Epidermal melanocyte (primary cell): ENCODE data around the gene CCDC9B.

ENCODE experiments used
- DNase-seq: peaks from one replicate; pipeline ENCODE4 v3.0.0; 2011; ENCODE audit warnings: low spot score; ENCODE audit not compliant: insufficient read length

The CCDC9B gene

DNA sequence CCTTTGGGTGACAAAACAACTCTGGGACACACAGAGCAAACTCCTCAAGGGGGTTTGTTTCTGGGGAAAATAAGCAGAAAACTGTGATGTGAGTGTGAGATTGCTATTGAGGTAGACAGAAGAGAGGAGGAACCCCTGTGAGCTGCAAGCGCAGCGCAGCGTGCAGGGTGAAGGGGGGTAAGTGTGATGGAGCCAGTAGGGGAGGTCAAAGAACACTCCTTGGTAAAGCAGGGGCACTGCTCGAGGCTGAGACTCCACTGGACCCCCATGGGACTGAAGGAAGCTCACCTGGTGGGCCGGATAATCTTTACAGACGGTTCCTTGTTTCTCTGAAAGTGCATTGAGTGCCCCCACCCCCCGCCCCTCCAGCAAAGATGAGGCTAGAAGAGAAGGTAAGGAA is 9.7 kb downstream of the CCDC9B start:
- DNase-seq, result no peak

- DNase-seq, result no peak
Measured at GRCh38 chr15:40330368-40330836, 10.3 kb downstream of the CCDC9B start.

- no peak for DNase-seq
Measured at GRCh38 chr15:40329804-40330203, 10.9 kb downstream of the CCDC9B start.

- no peak for DNase-seq
Measured at GRCh38 chr15:40328751-40329150, 12.0 kb downstream of the CCDC9B start.

DNA sequence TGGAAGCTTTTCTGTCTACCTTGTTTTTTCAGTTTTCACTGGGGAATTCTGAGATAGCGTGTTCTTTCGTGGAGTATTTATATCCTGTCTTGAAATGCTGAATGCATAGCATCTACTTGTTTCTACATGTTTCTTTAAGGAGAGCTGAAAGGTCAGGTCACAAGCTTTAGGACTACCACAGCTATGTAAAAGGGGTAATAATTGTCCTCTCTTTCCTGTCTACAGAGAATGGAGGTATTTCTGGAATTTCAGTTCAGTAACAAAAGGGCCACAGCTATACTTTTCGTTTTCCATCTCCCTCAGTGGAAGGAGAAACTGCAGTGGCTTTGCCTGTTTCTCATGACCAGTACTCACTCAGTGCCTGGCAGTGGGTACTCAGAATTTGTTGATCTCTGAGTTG is 12.6 kb downstream of the CCDC9B start:
- DNase-seq, result no peak

- DNase-seq, result no peak
Measured at GRCh38 chr15:40327457-40327856, 13.3 kb downstream of the CCDC9B start.

DNA sequence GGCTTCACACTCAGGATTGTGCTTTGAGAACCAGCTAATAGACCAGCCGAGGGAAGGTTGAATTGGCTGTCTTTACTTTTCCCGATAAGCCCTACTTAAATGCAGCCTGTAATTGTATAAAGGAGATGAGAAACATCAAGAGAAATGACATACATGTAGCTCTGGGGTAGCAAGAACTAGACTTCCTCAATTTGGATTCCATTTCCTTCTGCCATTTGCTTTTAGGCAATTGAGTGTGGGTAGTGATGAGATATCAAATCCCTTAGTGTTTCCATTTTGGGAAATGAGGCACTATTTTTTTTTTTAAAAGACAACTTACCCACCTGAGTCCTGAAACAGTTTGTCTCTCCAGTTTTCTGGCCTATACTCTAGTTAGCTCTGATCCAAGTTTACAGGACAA is 15.0 kb downstream of the CCDC9B start:
- no peak for DNase-seq

- DNase-seq, result no peak
Measured at GRCh38 chr15:40325188-40325587, 15.6 kb downstream of the CCDC9B start.

DNA sequence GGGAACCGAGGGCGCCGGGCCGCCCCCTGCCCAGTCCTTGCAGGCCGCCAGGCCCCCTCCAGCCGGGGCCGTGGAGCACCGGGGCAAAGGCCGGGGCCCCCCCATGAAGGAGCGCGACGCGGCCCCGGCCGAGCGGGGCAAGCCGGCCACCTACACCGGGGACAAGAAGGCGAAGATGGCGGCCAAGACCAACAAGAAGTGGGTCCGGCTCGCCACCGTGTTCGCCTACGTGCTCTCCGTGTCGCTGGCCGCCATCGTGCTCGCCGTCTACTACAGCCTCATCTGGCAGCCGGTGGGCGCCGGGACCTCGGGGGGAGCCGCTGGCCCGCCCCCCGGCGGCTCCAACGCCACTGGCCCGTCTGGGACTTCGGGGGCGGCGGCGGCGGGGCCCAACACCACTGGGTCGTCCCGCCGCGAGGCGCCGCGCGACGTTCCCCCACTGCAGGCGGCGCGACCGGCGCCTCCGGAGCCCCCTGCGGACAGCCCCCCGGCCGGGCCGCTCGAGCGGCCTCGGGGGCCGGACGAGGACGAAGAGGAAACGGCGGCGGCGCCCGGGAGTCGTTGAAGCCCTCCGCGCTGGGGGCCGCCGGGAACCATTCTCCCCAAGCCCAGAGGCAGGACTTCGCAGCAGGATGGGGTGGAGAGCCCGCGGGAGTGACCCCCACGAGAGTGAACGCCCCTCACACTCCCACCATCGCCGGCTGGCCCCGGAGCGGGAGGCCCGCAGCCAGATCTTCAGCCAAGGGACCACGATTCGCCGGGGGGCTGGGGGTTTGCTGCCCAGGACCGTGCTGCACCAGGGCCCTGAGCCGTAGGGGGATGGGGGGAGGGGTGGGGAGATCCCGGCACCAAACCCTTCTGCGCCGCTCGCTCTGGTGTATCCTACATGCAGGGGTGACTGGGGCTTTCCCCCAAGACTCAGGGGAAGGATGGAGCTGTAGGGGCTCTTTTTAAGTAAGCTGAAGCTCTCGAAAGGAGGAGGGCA is 16.5 kb downstream of the CCDC9B start:
- no peak for DNase-seq

GRCh38 chr15:40323239-40323952 is 17.3 kb downstream of the CCDC9B start, which contains the start of gene INAFM2:
Gene INAFM2 (plus strand): TSS chr15:40323692. CDS start chr15:40324056, 364 bp downstream.
- DNase-seq, result peak; percentile 88

GRCh38 chr15:40322531-40323238 is 18.1 kb downstream of the CCDC9B start:
- DNase-seq, result no peak

GRCh38 chr15:40320931-40321371 is 19.8 kb downstream of the CCDC9B start:
- DNase-seq, result peak; percentile 90

GRCh38 chr15:40320409-40320808 is 20.3 kb downstream of the CCDC9B start:
- DNase-seq, result no peak

DNA sequence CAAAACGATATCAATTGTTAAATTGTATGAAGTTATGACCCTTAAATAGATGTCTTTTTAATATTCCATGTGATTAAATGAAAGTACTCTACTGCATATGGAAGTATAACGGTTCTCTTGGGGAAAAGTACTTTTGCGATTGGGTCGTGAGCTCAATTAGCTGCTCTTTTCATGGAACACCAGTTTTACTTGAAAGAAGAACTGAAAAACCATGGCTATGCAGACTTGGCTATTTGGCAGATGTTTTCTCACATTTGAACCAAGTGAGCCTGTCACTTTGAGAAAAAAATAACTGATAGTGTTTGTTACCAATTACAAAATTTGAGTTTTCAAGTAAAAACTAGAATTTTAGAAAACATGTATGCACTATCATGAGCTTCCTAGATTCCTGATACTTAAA is 23.2 kb downstream of the CCDC9B start:
- DNase-seq, result no peak

DNA sequence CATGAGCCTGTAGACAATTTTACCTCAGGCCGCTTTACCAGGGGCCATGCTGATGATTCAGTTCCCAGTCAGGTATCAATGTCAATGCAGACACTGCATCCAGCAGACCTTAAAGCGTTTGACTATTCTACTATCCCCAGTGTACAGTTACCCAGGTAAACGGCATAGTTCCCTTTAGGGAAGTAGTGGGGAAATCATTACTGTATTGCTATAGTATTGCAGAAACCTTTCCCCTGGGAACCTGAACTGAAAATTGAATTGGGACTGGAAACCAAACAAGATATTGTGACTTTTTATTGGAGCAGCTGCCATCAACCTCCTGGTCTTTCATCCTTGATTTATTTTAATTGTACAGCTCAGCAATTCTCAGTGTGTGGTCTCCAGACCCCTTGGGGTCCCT is 23.8 kb downstream of the CCDC9B start:
- no peak for DNase-seq

GRCh38 chr15:40314723-40315276 is 25.9 kb downstream of the CCDC9B start:
- DNase-seq, result no peak

DNA sequence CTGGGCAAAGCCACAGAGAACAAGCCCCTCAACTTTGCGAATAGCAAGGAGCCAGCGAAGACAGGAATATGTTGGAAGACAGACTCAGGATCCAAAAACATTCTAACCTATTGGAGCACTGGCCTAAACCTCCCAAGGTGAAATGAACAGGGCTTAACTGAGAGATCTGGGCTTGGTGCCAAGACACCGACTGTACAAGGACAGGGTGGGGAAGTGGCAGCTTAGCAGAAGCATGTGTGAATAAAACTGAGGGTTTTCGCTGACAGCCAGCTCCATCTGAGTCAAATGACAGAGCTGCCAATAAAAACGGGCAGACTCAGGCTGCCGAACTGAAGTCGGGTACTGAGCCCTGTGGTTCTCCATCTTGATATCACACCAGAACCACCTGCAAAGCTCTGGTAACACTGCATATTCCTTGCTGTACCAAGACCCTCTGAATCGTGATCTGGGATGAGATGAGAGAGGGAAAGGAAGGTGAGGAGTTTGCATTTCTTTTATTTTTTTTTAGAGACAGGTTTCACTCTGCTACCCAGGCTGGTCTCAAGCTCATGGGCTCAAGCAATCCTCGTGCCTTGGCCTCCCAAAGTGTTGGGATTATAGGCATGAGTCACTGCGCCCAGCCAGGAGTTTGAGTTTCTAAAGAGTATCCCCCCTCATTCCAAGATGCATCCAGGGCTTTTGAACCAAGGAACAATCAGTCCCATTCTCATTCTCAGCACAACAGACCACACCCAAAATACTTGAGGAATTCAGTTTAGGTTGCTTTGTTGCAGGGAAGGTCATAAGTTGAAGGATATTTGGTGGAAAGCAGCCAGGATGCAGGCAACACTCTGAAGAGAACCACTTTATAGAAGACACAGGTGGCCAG is 27.0 kb downstream of the CCDC9B start:
- DNase-seq, result no peak

DNA sequence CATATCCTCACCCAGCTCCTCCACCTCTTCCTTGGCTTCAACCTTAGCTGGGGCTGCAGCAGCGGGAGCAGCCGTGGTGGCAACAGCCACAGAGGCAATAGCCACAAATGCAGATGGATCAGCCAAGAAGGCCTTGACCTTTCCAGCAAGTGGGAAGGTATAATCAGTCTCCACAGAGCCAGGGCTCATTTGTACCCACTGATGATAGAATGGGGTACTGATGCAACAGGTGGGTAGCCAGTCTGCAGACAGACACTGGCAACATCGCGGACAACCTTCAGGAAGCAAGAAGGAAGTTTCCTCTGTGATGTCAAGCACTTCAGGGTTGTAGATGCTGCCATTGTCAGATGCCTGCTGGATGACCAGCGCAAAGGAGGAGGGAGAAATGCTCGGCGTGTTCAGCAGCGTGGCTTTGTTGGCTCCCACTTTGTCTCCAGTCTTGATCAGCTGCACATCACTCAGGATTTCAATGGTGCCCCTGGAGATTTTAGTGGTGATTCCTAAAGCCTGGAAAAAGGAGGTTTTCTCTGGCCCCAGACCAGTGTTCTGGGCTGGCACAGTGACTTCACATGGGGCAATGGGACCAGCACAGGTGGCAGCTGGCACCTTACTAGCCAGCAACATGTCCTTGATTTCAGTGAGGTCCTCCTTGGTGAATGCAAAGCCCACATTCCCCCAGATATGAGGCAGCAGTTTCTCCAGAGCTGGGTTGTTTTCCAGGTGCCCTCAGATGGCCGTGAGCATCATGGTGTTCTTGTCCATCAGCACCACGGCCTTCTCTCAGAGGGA is 28.2 kb downstream of the CCDC9B start:
- DNase-seq, result no peak

GRCh38 chr15:40310993-40311392 is 29.7 kb downstream of the CCDC9B start:
- no peak for DNase-seq
